ENCODE measurements around the gene INTS1.
"Not testable (repeated sequence)": the region's sequence is repeated elsewhere in the genome, so short reads cannot be mapped to it uniquely, and the experiment has no call there.

INTS1 gene

DNA sequence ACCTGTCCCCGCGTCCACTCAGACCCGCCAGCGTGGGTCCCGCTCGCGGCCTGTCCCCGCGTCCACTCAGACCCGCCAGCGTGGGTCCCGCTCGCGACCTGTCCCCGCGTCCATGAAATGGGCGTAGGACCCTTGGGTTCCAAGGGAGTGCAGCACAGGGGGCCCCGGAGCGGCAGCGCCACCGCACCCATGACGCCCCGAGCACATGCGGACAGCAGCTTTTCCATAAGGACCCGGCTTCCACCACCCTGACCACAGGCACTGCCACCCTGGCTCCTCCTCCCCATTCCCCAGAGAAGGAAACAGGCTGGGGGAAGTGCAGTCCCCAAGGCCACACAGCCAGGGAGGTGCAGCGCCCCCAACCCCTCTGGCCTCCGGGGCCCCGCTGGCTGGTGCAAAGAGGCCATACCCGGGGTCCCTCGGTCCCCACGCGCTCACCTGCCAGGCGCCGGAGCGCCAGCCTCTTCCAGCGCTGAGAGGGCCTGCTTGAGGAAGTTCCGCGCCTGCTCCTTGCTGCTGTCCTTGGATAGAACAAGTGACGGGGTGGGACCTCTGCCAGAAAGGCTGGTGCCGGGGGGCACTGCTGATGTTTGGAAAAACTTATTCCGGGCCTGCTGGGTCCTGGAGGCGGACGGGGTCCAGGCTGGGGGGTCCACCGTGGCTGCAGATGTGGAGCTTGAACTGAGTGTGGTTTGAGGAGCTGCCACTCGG, 59.8 kb downstream of the INTS1 start:
- no peak for DNase-seq

- DNase-seq: not testable (repeated sequence)
Measured at GRCh38 chr7:1443587-1444200, 60.5 kb downstream of the INTS1 start.

DNA sequence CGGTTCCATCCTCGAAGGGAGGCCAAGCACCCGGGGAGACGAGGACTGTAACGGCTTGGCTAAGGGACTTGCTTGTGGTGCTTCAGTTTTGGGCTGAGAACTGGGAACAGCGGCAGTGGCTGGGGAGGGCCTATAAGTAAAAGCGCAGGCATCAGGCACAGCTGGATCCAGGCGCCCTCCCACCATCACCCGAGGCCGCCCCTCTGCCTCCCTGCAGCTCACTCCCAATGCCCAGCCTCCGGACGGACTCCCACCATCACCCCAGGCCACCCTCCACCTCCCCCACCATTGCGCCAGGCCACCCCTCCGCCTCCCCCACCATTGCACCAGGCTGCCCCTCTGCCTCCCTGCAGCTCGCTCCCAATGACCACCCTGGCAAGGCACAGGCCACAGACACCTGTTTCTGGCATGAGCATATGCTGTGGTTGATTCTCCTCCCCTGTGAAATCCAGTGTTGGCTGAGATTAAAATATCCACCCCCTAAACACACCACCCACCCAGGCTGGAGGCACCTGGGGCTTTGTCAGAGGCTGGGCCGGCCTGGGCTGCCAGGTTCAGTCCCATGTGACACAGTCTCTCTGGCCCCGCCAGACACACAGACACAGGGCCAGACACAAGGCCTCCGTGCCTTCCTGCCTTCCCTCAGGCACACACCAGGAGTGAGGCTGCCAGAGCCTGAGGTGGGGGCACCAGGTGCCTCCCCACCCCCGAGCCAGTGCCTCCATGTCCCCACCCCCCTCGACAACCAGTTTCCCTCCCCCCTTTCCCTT, 61.6 kb downstream of the INTS1 start:
- DNase-seq: no peak

DNA sequence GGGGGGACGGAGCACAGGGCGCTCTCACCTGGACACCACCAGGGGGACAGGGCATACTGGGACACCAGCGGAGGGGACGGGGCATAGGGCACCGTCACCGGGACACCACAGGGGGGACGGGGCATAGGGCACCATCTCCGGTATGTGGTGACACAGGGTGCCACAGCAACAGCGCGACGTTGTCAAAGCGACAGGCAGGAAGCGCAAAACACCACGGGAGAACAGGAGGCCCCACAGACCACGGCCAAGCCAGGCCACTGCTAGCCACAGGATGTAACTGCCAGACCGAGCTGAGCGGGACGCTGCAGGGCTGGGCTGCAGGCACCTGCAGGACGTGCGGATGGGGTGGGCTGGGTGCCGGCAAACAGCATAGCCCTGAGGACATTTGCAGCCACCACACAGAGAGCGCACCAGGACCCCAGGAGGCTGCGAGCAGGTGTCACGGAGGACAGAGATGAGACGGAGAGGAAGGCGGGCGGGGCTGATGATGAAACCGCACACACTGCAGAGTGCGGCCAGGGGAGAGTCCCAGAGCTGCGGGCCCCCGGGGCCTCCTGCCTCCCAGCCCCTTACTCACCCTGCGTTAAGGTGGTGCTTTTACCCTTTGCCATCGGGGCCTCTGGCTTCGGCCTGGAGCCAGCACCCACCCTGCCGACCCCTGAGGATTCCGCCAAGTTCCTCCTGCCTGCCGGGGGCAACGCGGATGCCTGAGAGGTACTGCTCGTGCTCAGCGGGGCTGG, 62.4 kb downstream of the INTS1 start:
- DNase-seq: no peak

- no peak for DNase-seq
Measured at GRCh38 chr7:1440620-1441019, 63.6 kb downstream of the INTS1 start.

DNA sequence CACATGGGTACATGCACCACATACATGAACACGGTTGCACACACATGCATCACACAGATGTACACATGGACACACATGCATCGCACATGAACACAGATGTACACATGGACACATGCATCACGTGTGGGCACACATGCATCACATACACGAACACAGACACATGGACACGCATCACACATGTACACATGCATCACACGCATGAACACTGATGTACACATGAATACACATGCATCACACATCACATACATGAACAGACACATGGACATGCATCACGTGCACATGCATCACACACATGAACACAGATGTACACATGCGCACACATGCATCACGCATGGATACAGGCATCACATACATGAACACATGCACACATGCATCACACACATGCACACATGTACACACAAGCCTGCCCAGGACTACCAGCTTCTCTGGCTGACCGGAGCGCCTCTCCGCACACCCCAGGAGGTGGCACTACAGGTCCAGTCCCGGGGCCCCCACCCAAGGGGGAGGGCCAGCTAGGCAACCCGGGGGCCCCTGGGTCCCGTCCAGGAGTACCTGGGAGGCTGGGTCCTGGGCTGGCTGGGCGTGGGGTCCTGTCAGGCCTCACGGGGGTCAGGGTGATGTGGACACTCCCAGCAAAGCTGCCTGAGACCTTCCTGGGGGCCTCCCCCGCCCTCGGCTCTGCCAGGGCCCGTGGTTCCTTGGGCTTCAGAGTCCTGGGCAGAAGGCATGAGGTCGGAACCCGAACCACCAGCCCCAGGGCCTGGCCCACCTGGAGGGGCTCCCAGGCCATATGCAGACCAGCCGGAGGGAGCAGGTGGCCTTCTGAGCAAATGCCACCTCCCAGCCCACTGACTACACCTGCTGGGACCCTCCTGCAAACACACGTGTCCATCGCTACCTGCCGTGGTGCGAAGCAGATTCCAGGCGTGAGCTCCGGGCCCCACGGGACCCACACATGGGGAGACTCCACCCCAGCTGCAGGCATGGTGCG, 64.5 kb downstream of the INTS1 start:
- no peak for DNase-seq

DNA sequence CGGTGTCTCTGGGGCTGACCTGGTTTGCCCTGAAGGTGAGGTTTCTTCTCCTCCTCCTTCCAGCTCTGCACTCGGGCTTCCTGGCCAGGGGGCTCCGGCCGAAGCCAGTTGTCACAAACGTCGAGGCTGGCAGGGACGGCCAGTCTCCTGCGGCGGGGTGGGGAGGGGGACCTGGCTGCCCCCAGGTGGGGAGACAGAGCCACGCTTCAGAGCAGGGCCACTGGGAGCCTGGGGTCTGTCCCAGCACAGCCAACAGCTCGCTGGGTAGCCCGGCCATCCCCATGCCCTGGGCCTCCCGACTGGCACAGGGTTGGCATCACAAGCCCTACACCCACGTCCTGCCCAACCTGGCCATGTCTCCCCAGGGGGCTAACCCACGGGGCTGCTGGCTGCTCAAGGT, 65.4 kb downstream of the INTS1 start:
- DNase-seq: no peak

DNA sequence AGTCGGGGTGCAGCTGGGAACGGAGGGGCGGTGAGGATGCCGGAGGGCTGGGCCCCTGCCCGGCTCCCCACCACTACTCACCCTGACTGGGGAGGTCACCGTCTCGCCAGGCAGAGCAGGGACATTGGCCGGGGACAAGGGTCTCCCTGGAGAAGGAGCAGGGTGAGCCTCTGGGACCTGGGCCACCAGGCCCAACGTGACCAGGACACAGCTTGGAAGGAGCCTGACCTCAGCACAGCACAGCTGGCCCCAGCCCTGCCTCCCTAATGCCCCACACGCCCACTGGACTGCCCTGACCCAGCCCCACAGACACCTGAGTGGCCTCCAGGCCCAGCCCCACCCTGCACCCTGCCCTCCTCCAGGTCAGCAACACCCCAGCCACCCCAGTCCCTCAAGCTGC, 66.0 kb downstream of the INTS1 start:
- no peak for DNase-seq

DNA sequence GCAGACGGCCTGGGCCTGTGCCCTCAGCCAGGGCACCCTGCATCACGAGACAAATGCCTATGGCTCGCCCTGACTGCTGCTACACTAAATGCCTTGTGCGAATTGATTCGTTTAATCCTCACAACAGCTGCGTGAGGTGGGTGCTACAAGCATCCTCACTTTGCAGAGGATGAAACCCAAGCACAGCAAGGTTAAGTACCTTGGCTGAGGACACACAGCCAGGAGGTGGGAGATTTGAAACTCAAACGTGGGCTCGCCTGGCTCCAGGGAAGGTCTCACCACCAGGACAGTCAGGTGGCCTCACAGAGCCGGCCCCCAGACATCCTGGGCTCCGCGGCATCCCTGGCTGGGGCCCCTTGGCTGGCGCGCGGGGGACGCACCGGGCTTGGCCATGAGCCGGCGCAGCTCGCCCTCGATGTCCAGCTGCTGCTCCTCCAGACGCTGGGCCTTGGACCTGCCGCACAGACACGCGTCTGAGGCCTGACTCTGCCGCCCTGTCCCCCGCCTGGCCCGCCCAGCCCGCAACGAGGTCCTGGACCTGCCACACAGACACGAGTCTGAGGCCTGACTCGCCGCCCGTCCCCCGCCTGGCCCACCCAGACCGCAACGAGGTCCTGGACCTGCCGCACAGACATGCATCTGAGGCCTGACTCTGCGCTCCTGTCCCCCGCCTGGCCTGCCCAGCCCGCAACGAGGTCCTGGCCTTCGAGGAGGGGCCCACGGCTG, 66.9 kb downstream of the INTS1 start:
- no peak for DNase-seq

GRCh38 chr7:1436608-1437007, 67.6 kb downstream of the INTS1 start:
- DNase-seq: no peak

DNA sequence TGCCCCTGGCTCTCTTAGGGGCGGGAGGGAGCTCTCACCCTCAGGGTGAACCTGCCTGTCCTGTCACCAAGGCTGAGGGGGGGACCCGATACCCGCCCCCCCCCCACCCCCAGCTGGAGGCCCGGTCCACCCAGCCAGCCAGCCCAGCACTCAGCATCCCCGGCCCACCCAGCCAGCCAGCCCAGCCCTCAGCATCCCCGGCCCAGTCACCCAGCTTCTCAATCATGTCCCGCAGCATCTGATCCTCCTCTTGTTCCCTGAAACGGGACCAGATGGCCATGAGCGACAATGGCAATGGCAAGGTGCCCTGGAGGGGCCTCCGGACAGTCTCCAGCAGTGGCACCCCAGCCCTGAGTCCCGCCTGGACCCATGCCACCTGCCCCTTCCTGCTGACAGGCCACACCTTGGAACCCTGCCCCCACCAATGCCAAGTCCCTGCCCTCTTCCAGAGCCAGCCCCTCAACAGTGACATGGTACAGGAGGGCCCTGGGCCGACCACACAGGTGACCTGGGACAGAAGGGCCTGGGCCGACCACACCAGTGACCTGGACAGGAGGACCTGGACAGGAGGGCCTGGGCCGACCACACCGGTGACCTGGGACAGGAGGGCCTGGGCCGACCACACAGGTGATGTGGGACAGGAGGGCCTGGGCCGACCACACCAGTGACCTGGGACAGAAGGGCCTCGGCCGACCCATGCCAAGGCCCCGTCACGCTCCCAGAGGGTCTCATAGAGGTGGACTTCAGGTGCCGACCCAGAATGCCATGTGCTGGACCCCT, 69.1 kb downstream of the INTS1 start:
- DNase-seq: no peak

DNA sequence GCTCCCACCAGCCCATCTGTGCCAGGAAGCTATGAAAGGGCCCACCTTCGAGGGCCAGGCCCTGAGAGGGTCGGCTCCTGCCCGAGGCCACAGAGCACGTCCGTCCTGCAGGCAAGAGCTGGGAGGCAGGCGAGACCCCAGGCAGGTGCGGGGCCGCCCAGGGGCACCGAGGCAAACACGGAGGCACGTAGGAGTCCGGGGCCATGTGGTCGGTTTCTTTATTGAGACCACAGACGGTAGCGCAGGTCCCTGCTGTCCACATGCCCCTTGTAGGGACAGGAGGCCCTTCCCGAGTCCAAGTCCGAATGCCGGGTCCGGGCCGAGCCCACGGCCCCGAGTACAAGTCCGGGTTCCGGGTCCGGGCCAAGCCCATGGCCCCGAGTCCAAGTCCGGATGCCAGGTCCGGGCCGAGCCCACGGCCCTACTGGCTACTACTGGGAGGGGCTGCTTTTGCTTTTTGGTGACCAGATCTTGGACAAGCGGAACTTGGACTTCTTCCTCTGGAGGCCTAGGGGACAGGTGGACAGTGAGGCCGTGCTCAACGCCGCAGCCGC, 69.9 kb downstream of the INTS1 start:
- no peak for DNase-seq

DNA sequence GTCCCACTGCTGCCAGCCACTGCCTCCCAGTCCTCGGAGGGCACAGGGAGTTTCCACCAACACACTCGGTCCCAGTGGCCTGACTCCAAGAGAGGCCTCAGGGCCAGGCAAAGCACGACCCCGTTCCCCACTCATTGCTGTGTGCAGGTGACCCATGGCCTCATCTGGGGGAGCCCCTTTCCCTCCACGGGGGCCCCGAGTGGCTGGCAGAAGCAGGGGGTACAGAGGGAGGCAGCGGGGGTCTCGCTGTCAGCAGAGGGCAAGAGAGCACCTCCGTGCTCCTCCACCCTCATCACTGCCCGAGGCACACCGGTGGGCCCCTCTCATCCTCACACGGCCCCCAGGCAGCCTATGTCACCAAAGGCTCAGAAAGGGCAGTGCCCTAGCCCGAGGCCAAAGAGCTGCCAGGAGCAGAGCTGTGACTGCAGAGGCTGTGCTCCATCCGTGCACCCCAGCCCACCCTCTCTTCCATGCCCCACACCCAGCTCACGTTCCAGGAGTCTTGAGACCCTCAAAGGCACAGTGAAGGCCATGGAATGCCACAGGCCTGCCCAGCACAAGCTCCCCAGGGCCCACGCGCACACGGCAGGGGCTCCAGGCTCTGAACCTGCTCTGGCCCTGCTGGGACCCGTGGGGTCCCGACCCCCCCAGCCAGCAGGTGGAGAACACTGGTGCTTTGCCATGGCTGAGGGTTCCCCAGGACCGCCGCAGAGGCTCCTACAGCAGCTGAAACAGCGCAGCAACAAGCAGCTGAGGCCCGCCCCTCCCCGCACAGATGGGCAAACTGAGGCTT, 70.9 kb downstream of the INTS1 start:
- DNase-seq: no peak

DNA sequence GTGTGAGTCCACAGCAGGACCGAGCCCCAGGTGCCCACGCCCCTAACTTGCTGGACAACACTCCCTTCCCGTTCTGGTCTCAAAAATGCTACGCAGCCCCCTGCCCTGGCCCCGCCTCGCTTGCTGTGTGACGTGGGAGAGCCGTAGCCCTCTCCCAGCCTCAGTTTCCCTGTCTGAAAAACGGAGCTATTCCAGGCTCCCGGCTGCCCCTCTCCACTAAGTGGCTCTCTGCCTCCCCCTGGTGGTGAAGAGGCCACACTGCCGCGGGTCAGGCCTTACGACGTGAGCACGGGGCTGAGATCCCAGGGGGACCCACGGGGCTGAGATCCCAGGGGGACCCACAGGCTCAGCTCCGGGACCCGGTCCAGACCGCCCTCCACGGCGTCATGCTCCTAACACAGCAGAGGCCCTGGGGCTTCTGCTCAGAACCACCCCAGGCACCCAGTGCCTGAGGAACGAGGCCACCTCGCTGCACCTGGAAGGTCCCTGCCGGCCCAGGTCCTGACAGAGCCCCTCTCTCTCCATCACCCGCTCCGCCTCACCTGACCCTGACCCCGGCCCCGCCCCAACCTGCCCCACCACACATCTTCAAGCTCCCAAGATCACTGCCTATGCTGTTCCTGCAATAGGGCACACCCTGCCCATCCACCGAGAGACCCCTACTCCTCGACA, 71.6 kb downstream of the INTS1 start:
- peak; percentile 45 for DNase-seq

DNA sequence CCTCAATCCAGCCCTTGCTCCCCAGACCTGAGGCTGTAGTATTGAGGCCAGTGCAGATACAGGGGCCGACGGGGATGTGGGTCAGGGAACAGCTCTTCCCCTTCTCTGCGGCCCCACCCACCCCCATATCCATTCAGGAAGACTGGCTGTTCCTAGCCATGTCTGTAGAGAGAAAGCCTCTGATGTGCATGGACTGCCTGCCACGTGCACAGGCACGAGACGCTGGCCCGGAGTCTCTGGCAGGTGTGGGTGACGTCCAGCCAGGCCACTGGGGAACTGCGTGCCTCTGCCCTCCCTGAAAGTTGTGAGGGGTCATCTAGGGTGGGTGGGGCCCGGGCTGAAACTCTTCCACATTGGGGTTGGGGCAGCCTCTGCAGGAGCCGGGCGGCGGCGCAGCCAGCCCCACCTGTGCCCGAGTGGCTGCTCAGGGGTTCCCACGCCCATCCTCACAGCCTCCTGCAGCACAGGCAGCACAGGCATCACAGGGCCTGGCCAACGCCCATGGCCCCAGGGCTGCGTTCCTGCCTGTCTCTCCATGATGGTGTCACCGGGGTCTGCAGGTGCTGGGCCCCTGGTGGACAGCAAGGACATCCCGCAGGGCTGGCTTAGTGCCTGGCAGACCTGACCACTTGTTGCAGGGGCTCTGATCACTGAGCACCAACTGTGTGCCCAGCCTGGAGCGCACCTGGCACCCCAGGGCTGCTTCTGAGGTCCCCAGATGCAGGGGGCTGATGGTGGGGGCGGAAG, 72.4 kb downstream of the INTS1 start:
- no peak for DNase-seq

GRCh38 chr7:1431226-1431625, 73.0 kb downstream of the INTS1 start:
- no peak for DNase-seq

- no peak for DNase-seq
Measured at GRCh38 chr7:1430056-1430845, 73.9 kb downstream of the INTS1 start.
